Sciatic nerve (tissue), 2 donors: Measurements from ENCODE around the gene ASXL1. TPM values are rescaled to one million over a fixed set of nuclear protein-coding genes. Genes with fewer than 3 reads are reported as not detected.
"Not testable (repeated sequence)": the region's sequence is repeated elsewhere in the genome, so short reads cannot be mapped to it uniquely, and the experiment has no call there.

Source experiments
- ATAC-seq: fragments of 200-7000 bp; cut with Tn5 transposase; one replicate; pipeline ENCODE4 v1.9.1; 2020; ENCODE audit warnings: mild to moderate bottlenecking, moderate library complexity
- DNase-seq: peaks from one replicate; pipeline ENCODE4 v3.0.0-alpha.2; 2020; ENCODE audit warnings: low spot score
- intact Hi-C: fragments of 100-400 bp; cut with DNase I; formaldehyde crosslinking; loops from one replicate; pipeline ENCODE4 v1.14.2; 2022
- total RNA-seq: library from RNA; stranded (reverse); fragmentation: NEBNext Ultra II Directional; extraction: Animal tissue kit (Norgen Biotek cat#: 25700); gene quantifications from one replicate; pipeline ENCODE4 v1.2.1, GENCODE V29; 2021
- donor health status: DM: no; HTN: no; CAD: no.
- donor health status: DM: no; HTN: no; CAD: no.

Gene ASXL1
- total RNA-seq, 1 donor from 2014 or later, result 113 TPM

DNA sequence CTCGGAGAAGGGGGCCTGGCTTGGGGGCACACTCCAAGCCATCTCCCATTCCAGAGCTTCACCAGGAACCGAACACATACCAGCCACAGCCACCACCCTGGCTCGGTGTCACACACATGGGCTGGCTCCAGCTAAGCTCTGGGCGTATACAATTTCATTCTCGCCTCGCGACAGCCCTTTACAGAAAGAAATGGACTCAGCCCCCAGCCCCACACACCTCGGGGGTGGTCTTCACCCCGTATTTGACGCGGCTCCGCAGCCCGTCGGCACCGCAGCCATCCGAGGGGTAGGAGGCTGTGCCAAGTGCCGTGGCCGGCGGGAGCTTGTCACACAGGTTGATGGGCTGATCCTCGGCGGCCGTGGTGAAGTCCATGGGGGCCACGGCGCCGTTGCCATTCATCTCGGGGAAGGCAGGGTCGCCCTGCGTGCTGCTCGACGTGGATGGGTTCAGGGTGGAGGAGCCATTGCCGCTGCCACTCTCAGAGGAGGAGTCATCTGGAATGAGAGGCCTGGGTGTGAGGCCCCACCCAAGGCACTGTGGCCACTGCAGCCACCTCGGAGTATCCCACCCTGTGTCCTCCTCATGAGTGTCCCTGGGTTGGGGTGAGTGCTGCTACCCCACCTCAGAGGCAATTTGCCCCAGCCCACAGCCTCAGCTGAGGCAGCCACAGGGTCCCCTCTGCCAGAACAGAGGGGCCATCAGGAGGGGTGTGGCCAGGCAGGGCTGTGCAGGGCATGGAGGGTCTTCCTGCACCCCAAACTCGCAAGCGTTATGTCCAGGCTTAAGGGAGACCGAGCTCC is 98.0 kb downstream of the ASXL1 start:
- intact Hi-C loops, result loop anchor here (10.0 kb wide), 1 partner anchor 91 kb away; no protein-coding TSS in a partner anchor

DNA sequence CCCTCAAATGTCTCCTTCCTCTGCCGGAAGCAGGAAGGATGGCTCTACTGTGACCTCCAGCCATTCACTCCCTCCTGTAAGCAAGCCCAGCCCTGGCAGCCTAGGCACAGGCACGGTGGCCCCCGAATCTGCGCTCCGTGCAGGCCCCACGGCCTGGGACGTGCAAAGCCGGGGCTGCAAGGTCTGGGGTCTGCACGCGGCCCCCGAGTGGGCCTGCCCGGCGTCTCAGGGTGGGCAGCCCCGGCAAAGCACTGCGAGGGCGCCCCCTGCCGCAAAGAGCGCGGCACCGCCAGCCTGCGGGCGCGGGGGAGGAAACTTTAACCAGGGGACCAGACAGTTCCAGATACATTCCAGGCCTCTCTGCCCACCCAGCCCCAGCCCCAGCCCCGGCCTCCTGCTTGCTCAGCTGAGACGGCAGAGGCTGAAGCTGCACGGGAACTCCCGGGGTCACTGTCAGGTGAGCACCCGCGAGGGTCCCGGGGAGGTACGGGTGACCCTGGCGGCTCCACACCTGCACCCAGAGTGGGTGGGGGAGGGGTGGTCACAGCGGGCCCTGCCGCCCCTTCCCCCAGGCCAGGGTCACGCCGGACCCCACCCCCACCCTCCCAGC is 98.8 kb downstream of the ASXL1 start:
- no peak for DNase-seq
- ATAC-seq, result peak; percentile 63
- intact Hi-C loops, result loop anchor here (10.0 kb wide), 1 partner anchor 92 kb away; no protein-coding TSS in a partner anchor

More for the DNA sequence above, 98.0 kb downstream of the ASXL1 start:
- DNase-seq (no peak), ATAC-seq (no peak)

DNA sequence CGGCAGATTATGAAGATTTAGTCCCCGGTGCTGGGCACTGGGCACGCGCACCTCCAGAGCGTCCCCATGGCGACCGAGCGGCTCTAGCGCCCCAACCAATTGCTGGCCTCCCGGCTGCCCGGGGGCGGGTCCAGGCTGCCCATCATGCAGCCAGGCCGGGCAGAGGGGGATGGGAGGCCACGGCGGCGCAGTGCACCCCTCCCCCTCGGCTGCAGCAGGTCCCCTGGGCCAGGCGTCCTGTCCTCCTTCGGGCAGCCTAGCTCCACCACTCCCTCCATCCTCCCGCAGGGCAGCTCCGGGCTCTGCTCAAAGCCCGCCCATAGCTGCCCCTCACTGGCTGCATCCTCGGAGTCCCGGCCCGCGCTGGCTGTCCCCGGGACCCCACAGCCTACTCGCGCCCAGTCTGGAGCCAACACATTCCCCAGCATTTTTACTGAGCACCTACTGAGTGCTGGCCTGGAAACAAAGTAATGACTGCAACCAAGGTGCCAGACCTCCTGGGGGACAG is 99.4 kb downstream of the ASXL1 start:
- ATAC-seq (peak; percentile 91), DNase-seq (peak; percentile 81)
- intact Hi-C loops, result loop anchor here (10.0 kb wide), 1 partner anchor 93 kb away; no protein-coding TSS in a partner anchor

DNA sequence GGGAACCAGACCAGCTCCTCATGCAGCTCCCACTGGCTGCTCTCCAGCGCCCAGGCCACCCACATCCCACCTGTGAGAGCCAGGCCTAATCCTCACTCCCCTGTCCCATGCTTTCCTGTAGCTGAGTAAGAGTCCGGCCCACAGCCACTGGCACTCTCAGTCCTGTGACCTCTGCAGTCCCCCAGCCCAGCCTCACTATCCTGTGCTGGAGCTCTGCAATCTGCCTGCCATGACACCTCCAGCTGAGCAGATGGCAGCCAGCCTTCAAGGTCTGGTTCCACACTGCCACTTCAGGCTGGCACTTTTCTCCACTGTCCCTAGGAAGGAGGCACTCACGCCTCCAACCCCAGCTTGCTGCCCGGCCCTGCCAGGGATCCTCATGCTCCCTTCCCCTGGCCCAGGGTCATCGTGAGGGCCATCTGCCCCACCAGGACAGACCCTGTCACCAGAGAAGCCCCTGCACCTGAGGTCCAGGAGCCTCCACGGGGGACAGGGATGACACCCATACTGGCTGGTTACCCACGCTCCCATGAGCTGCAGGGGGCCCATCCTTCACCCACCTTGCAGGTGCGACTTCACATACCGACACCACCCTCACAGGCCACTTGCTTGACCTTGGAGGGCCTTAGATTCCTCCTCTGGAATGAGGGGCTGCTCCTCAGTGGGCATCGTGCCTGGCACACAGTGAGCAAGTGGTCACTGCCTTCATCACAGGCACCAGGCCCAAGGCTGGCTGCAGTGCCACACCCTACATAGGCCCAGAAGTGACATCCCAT is 100.1 kb downstream of the ASXL1 start:
- no peak for DNase-seq
- intact Hi-C loops, result loop anchor here (10.0 kb wide), 1 partner anchor 93 kb away; no protein-coding TSS in a partner anchor
- no peak for ATAC-seq

DNA sequence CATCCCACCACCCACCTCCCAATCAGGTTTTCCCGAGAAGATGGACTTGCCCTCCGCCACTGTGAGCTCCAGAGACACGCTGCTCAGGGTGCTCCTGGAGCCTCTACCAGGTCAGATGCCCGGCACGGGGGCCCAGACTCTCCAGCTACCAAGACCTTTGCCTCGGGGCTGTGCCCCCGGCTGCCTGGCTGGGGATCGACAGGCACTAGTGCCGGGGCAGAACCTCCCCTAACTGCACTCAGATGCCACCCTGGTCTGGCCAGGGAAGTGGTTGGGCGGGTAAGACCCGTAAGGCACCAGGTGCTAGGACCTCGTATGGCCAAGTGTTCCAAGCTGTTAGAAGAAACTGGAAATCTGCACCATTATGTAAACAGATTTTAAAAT is 100.7 kb downstream of the ASXL1 start:
- ATAC-seq, result no peak
- DNase-seq, result no peak
- intact Hi-C loops, result loop anchor here (10.0 kb wide), 1 partner anchor 94 kb away; no protein-coding TSS in a partner anchor

DNA sequence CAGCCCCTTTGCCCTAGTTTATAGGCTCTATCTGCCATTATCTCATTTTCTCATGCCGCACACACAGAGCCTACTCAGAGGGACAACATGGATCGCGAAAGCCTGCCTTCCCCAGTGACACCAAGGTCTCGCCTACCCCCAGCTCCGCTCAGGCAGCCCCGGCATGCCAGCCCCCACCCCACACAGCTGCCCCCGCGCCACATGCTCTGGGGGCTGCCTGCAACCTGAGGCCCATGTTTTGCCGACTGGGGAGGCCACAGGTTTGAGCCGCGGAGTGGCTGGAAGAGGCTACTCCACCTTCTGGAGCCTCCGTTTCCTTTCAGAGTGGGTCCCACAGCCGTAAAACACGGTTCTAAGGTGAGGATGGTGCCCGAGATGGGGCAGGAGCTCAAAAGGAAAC is 102.1 kb downstream of the ASXL1 start:
- DNase-seq, result no peak
- no peak for ATAC-seq
- intact Hi-C loops, result no loop called here

DNA sequence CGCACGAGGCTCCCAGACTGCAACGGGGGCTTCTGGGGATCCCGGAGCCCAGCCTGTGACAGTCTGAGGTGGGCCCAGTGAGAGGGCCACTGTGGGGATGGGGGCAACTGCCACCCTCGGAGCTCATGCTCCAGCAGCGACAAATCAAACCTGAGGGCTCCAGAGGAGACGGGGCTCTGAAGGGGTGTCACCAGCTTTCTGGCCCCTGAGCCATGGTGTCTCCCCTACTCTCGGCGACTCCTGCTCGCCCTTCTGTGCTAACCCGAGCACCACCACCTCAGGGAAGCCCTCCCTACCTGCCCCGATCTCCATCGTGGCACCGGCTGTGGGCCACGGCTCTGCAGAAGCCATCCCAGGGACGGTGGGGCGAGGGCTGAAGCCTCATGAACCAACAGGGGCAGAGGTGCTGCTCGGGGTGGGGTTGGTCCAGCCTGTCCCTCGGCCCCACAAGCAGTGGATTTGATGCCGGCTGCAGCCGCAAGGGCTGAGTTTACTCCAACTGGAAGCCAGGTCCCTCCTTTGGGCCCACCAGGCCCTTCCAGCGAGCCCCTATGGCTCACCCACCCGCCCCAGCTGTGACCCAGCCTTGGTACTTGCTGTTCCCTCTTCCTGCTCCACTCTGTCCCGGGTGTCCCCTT is 102.7 kb downstream of the ASXL1 start:
- ATAC-seq (no peak), DNase-seq (no peak)
- intact Hi-C loops, result no loop called here

DNA sequence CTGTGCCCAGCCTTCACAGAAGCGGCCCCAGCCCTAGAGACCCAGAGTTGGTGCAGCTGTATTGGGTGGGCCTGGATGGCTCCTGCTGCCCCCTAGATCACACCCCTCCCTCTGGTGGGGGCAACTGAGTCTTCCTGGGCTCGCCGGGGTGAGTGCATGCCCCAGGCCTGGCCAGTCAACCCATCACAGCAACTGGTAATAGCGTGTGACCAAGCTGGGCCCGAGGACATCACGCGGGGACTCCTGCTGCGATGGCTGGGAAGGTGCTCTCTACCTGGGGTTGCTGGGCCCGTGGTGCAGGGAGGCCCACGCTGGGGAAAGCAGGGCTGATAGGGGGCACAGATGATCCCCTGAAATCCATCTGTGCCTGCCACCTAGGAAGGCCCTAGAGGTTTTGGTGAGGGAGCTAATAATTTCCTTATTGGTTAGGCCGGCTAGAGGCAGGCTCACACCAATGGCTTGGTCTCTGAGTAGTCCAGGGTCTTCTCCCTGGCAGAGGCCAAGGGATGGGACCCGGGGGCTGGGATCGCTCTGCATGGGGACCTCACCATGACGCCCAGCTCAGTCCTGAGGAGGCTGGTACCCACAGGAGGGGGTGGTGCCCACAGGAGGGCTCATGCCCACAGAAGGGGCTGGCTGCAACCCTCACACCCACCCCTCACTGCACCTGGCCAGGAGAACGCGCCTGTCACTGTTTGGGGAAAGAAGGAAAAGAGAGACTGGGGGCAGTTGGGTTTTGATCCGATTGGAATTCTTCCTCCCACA is 103.9 kb downstream of the ASXL1 start:
- intact Hi-C loops, result no loop called here
- DNase-seq, result no peak
- ATAC-seq, result no peak

DNA sequence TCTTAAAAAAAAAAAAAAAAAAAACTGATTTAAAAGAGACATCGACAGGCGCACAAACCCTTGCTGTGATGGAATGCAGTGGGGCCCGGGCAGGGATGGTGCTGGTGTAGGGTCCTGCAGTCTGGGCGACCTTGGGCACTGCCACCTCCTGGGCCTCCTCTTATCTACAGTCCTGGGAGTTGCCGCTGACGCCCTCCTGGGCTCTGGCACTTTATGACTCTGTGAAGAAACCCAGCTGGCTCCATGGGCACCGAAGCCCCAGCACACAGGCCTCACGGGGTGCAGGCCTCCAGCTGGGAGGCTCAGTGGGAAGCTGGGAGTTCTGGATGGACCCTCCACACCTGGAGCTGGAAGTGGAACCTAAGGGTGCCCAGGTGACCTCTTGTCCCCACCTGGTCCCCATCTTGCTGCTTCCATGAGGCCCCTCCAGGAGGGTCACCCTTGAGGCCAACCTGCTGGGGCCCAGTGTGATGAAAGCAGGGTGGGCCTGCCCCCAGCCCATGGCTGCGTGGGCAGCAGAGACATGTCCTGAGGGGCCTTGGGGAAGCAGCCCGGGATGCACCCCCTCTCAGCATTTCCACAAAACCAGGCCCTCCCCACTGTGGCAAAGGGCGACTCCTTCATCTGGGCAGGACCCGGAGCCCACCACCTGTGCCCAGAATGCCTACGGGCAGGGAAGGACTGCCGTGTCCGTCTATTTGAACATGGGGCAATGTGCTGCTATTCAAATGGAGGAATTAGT is 104.9 kb downstream of the ASXL1 start:
- intact Hi-C loops, result no loop called here
- peak; percentile 1 for ATAC-seq
- DNase-seq, result no peak

DNA sequence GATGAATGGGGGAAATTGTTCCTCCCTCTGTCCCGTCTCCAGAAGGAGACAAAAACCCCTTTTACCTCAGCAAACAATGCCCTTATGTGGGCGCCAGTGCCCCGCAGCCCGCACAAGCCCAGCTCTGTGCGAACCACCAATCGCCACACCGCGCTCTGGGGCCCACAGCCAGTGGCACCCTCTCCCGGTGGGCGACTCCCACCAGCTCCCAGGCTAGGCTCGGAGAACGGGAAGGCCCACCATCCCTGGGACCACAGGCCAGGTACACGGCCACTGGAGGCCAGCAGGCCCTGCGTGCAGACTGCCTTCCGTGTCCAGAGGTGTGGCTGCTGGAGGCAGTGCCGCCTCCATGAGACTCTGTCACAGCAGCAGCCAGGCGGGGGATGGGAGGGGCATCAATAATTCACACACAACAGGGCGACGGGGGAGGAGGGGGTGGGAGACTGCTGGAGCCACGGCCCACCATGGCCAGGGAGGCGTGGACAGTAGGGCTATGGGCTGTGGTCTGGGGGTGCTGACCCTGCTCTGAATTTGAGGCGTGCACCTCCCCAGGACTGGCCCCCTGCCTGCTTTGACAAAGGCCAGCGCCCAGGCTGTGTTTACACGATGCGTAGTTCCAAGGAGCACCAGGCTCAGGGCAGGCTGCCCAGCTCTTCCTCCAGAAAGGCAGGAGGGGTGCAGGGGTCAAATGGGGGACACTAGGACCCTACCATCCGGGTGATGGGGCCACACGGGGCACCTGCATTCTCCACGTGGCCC is 105.7 kb downstream of the ASXL1 start:
- intact Hi-C loops, result no loop called here
- ATAC-seq, result peak; percentile 51
- DNase-seq, result no peak

DNA sequence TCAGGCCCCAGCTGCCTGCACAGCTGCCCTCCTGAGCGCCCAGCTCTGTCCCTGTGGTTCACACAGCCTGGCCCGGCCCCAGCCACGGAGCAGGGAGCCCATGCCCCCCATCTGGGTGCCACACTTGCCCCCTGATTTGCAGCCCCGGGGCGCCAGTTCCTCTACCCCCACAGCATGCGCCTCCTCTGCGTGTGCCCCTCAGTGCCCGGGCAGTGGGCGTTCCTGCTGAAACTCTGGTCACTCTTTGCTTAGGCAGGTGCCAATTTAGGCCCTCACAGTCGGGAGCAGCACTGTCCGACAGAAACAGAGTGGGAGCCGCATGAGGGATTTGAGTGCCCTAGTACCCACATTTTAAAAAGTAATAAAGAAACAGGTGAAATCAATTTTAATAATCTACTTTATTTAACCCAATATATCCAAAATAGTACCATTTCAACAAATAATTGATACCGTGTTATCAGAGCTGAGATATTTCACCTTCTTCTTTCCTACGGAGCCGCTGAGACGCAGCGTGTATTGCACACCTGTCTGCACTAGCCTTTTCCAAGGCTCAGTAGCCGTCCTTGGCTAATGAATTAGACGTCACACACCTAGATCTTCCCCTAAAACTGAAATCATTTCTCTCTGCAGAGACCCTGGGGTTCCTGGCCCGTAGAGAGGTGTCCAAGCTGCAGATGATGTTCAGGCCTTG is 106.4 kb downstream of the ASXL1 start:
- DNase-seq (no peak), ATAC-seq (peak; percentile 2)
- intact Hi-C loops, result no loop called here

DNA sequence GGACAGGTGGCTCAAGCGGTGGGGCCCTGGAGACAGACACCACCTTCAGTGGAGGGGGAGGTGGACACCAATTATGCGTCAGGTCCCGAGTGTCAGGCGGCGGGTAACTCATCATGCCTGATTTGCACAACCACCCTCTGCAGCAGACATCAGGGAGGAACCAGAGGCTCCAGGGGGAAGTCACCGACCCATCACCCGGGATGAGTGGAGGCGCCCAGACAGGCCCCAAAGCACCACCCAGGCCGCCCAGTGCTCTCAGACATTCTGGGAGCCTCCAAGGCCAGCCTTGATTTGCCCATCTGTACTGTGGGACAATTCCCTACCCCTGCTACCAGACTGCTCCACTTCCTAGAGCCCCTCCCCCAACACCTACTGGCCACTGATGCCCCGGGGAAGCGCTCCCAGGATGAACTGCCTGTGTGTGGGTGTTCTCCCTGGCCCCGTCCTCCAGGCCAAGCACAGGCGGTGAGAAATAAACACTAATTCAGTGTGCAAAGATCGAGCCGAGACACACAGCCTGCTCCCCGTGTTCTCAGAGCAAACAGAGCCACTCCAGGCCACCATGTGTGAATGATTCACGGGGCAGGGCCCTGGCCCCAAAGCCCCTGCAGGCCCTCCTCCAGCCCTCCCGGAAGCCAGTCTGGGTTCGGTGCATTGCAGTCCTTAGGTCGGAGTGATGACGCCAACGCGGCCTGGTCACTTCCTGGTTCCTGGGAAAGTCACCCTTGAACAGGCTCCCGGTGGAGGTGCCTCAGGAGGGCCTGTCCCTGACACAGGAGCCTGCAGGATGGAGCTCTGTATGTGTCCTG is 107.2 kb downstream of the ASXL1 start:
- DNase-seq (no peak), ATAC-seq (peak; percentile 70)
- intact Hi-C loops, result no loop called here

DNA sequence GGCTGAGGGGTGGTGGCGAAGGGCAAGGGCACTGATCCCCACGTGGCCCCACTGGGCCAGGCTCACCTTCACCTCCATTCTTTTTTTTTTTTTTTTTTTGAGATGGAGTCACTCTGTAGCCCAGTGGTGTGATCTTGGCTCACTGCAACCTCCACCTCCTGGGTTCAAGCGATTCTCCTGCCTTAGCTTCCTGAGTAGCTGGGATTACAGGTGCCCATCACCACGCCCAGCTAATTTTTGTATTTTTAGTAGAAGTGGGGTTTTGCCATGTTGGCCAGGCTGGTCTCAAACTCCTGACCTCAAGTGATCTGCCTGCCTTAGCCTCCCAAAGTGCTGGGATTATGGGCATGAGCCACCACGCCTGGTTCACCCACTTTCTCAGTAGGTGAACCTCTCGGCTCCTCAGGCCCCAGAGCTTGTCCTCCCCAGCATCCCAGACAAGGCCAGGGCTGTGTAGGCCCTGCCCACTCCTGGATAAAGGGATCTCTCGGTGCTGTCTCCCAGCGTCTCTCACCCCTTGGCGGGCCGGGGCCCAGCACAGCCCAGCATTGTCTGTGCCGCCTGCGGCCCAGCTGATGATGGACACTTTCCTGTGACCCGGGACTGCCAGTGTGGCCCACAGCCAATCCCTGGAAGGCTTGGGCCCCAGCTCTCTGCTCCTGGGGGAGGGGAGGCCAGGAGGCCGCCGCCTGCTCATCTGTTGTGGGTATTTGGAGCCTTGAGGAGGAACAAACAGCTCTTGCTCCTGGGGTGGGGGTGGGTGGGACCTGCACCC is 108.0 kb downstream of the ASXL1 start:
- DNase-seq, intact Hi-C loops: not testable (repeated sequence)
- ATAC-seq, result peak; percentile 3

DNA sequence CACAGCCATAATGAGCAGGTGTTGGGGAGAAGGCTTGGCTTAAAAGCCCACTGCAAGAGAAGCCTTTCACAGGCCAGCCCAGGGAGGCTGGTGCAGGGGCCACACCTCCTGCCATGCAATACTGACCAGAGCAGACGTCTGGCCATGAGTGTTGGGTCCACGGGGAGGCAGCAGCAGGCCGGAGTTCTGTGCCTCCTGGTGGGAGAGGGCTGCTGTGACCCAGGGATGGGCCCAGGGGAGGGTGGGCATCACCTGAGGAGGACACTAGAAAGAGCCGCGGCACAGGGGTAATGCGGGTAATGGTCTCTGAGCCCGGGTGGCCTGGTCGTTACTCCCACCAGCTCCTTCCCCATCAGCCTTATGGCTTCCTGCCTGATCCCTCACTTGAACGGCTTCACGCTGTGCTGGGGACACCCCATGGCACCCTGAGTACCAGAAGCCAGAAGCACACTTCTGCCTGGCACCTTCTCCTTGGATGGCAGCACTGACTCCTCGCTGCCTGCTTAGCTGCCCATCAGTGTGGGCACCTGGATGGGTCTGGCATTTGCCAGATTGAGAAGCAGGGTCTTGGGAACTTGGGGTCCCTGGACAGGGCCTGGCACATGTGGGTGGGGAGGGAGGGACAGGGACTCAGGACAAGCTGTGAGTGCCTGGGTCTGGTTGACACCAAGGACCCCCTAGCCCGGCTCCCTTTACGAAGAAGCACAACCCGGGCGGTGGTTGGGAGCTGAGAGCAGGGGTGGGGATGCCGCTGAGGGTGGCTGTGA is 108.8 kb downstream of the ASXL1 start:
- intact Hi-C loops, result no loop called here
- DNase-seq (no peak), ATAC-seq (no peak)
